HS-5 (cell line): Measurements from ENCODE around the gene USO1.
A peak's percentile ranks its signal among the peaks of the same experiment; 100 is the strongest.
"Not testable (repeated sequence)": the region's sequence is repeated elsewhere in the genome, so short reads cannot be mapped to it uniquely, and the experiment has no call there.

ENCODE experiments used
- DNase-seq: peaks from one replicate; pipeline ENCODE4 v3.0.0-alpha.2; 2012; ENCODE audit warnings: low read depth

USO1 gene, protein sequence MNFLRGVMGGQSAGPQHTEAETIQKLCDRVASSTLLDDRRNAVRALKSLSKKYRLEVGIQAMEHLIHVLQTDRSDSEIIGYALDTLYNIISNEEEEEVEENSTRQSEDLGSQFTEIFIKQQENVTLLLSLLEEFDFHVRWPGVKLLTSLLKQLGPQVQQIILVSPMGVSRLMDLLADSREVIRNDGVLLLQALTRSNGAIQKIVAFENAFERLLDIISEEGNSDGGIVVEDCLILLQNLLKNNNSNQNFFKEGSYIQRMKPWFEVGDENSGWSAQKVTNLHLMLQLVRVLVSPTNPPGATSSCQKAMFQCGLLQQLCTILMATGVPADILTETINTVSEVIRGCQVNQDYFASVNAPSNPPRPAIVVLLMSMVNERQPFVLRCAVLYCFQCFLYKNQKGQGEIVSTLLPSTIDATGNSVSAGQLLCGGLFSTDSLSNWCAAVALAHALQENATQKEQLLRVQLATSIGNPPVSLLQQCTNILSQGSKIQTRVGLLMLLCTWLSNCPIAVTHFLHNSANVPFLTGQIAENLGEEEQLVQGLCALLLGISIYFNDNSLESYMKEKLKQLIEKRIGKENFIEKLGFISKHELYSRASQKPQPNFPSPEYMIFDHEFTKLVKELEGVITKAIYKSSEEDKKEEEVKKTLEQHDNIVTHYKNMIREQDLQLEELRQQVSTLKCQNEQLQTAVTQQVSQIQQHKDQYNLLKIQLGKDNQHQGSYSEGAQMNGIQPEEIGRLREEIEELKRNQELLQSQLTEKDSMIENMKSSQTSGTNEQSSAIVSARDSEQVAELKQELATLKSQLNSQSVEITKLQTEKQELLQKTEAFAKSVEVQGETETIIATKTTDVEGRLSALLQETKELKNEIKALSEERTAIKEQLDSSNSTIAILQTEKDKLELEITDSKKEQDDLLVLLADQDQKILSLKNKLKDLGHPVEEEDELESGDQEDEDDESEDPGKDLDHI

DNA sequence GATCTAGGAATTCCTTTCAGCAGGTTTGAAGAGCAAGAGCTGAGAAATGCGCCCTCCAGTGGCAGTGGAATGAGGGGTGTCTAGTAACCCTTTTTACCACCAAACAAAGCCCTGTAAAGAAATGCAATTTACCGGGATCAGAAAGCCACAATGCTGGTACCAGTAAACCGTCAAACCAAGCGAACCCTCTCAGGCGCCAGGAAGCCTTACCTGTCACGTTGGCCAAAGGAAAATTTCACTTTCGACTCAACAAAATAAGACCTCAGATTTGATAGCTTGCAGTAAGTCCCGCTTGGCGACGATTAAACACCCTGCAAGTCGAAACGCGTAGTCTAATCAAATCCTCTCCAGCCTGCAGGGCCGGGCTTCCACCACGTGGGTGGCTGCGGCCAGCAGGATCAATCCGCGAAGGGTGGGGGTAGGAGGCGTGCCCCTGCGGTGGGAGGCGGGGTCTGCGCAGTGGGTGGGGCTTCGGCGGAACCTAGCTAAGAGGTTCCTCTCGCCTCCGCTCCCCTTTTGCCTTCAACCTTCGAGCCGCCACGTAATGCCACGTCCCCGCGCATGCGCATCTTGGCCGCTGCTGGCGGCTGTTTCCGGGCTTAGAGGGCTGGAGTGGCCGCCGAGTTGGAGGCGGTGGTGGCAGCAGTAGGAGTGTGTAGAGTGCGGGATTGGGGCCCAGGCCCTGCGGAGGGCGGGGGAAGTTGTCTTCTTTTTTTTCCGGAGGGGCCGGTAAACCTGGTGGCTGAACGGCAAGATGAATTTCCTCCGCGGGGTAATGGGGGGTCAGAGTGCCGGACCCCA lies at the start of gene USO1:
TSS of gene USO1 (plus strand) at position 512 of the 801 bp plus-strand sequence. CDS start at position 755, 243 bp downstream.
- DNase-seq: peak; percentile 90

DNA sequence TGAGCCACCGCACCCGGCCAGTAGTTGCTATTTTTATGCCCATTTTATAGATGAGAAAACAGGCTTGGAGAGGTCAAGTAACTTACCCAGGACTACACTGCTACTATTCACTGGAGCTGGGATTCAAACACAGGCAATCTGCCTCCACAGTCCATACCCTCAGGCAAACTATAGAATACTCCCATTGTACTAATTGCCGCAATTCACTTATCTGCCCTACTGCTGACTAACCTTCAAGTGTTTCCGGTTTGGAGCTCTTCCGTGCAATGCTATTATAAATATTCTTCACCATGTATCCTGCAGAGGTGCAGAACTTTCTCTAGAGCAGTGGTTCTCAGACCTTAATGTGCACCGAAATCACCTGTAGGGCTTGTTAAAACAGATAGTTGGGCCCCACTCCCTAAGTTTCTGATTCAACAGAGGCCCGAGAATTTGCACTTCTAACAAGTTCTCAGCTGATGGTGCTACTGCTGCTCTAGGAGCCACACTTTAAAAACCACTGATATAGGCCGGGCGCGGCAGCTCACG lies 49.3 kb upstream of the USO1 start:
- no peak for DNase-seq

DNA sequence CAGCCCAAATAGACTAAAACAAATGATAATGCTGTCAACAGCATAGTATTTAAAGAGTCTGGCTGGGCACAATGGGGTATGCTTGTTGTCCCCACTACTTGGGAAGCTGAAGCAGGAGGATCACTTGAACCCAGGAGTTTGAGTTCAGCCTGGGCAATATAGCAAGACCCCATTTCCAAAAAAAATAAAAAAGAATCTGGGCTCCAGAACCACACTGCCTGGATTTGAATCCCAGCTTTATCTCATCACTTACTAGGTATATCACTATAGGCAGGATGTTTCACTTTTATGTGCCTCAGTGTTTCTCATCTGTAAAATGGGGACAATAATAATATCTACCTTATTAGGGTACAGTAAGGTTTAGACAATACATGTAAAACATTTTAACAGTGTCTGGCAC lies 45.9 kb upstream of the USO1 start:
- DNase-seq: no peak

DNA sequence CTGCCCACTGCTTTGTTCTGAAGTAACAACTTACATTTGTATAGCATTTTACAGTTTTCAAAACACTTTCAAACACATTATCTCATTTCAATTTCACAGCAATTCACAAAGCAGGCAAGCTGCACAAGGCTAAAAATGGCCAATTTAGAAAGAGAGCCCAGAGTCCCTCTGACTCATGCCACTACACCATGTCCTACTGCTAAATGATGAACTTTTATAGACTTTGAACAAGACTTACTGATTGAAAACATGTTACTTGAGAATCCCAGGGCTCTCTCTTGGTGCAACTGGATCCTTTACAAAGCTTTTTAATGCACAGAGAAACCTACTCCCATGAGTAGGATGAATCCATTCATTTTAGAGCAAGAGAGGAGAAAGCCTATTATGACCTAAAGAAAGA lies 45.4 kb upstream of the USO1 start:
- DNase-seq: no peak

DNA sequence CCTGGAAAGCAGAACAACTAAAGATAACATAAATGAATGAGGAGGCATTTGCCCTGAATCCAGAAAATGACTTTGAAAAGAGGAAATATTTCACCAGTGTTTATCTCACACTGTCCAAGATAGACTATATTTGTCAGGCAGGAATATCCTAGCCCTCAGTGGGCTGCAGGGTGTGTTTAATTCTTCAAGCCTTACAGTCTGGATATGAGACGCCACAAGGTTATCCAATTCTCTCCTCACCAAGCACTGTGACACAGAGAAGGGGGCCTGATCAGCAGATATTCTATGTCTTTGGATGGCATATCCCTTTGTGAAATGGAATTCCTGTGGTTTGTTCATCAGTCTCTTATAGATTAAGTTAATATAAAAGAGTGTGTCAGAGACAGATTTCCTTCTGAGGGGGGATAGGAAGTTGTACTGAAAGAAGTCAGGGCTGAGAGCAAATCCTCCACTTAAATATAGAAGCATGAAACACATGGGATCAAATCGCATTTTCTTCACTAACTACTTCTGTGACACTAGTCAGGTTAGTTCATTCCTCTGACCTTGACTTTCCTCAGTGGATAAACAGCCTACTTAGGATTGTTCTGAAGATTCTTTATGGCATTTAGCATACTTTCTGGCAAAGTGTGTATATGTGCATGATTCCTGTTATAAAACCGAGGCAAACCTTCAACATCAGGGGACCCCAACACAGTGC lies 44.4 kb upstream of the USO1 start:
- no peak for DNase-seq

DNA sequence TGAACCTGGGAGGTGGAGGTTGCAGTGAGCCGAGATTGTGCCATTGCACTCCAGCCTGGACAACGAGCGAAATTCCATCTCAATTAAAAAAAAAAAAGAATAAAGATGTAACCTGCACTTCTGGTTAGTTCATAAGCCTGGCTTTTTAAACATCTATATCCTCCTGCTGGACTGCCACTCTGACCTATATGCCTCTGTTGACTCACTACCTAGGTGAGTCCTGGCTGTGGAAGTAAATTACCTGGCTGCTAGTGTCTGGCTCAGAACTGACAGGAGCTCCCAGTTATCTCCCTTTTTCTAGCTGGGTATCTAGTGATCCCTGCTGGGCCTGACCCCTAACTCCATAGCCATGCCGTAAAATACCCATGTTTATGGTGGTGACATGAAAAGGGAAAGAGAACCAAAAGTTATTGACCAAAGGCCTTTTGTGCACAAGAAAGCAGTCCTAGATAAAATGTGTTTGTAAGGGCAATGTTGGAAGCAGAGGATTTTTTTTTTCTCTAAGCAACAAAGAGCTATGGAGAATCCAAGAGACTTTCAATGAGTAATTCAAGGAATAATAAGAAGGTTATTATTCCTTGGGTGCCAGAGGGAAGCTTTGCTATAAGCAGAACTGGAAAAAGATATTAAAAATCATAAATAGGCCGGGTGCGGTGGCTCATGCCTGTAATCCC lies 40.8 kb upstream of the USO1 start:
- DNase-seq: no peak

DNA sequence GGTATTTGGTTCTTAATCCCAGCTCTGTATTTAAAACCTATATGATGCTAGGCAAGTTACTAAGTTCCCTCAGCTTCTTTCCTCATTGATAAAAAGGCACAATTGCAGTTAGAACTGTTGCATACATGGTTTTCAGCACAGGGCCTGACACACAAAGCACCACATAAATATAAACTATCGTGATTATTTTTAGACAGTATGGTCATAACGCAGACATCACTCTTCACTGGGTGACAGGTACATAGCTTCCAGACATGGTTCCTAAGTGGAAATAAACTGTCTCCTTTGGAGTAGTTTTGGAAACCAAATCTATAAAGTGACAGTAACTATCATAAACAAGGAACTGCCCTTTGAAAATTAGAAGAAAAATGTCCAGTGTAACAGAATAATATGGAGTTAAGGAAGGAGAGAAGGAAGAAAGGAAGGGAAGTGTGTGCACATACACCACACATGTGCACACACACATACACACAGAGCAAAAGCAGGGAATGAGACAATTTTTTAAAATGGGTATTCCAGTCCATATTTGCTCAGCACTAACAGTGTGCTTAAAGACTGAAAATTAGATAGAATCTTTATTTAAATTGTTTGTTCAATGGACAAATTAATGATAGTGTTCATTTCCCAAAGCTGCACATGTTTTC lies 38.7 kb upstream of the USO1 start:
- no peak for DNase-seq

DNA sequence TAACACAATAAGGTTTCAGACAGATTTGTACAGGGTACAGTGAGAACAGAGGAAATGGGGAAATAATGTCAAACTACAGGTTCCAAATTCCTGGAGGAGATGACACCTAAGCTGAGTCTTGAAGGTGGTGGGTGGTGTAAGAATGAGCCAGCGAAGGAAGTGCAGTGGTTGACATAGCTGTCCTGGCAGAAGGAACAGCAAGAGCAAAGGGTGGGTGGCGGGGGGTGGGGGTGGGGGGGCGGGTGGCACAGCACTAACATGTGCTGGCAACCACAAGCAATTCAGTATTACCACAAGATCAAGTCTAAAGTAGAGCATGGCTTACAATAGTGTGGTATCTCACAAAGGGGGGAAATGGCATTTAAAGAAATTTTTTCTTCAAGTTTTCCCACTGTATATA lies 38.0 kb upstream of the USO1 start:
- no peak for DNase-seq

DNA sequence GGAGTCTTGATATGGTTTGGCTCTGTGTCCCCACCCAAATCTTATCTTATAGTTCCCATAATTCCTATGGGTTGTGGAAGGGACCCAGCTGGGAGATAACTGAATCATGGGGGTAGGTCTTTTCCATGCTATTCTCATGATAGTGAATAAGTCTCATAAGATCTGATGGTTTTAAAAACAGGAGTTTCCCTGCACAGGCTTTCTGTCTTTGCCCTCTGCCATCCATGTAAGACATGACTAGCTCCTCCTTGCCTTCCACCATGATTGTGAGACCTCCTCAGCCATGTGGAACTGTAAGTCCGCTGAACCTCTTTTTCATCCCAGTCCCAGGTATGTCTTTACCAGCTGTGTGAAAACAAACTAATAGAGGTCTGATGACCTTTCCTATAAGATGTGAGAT lies 37.3 kb upstream of the USO1 start:
- not testable (repeated sequence) for DNase-seq

DNA sequence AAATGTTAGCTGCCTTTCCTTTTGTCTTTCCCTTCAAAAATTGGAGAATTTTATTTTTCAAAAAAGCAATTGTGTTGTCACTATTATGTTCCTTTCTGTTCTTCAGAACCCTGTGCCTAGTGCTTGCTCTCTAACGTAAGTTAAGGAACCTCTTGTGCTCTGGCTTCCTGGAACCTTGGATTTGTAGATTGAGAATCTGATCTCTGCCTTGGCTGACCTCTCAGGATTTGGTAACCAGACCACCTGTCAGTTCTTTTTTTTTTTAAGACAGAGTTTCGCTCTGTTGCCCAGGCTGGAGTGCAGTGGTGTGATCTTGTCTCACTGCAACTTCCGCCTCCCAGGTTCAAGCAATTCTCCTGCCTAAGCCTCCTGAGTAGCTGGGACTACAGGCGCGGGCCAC lies 32.3 kb upstream of the USO1 start:
- not testable (repeated sequence) for DNase-seq

DNA sequence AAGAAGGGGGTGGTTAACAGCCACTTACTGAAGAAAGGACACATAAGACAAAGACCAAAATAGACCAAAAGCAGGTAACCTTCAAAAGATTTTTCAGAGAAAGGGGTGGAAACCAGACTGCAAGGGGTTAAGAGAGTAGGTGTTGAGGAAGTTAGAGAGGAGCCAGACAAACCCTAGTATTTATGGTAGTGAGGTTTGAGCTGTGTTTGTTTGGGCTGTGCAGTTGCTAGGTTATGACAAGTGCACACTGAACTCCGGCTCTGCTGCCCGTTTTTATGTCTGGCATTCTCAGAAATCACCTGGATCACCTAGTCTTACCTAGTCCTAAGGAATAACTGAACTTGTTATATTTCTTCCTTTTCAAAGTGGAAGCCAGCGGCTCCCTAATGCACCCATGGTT lies 28.3 kb upstream of the USO1 start:
- no peak for DNase-seq

DNA sequence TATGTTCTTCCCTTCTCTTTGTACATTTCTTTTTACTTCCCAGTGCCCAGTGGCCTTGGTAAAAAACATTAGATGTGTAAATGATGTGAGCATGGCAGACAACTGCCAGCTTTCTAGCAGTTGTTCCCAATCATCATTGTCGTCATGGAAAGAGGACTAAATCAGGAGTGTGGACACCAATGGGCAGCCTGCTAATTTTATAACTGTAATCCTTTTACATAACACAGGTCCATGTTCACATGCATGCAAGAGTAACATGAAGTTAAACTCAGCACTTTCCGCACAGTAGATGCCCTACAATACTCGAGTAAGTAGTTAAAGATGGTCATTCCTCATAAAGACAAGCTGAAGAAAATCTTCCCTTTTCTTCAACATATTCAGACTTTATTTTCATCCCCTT lies 27.8 kb upstream of the USO1 start:
- DNase-seq: no peak

DNA sequence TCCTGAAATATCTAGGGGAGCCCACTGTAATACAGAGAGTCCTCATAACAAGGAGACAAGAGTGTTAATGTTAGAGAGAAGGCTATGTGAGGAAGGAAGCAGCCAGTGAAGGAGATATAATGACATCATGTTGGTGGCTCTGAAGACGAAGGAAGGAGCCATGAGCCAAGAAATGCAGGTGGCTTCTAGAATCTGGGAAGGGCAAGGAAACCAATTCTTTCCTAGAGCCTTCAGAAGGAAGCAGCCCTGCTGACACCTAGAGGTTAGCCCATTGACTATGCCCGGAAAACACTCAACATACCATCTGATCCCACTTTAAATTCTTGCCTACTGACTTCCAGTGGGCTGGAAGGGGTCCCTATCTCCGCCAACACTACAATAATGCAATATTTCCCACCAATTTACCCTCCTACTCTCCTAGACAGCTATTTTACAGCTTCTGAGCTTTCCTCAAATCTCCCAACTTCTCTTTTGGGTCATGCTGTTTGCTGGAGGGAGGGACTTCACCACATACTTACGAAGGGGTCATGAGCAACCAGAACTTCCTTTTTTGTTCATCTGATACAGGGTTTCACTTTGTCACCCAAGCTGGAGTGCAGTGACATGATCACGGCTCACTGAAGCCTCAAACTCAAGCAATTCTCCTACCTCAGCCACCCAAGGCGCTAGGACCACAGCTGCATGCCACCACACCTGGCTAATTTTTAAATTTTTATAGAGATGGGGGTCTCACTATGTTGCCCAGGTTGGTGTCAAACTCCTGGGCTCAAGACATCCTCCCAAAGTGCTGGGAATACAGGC lies 26.0 kb upstream of the USO1 start:
- DNase-seq: no peak

DNA sequence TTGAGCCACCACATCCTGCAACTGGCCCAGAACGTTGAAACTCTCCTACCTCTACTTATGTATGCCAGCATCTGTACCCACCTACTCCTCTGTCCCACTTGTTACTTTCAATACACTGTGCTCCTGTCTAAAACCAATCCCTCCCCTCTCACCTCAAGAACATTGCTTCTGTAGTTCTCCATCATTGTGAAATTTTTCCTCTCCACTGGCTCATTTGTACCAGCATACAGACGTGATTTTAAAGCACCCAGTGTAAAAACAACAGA lies 25.5 kb upstream of the USO1 start:
- no peak for DNase-seq

DNA sequence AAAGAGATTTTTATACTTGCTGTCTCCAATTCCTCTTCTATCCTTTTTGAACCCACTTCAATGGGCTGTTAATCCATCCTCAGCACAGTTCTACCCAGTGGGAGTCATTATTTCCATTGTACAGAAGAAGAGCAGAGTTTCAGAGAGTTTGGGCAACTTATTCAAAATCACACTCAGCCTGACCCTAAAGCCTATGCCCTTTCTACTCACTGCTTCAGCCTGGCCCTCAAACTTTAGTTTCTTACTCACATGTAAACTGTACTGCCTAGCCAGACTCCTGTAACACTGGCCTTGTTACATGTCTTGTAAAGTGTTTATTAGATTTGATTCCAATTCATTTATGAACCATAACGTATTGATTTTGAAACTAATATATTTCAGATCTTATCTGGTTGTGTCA lies 25.1 kb upstream of the USO1 start:
- no peak for DNase-seq

DNA sequence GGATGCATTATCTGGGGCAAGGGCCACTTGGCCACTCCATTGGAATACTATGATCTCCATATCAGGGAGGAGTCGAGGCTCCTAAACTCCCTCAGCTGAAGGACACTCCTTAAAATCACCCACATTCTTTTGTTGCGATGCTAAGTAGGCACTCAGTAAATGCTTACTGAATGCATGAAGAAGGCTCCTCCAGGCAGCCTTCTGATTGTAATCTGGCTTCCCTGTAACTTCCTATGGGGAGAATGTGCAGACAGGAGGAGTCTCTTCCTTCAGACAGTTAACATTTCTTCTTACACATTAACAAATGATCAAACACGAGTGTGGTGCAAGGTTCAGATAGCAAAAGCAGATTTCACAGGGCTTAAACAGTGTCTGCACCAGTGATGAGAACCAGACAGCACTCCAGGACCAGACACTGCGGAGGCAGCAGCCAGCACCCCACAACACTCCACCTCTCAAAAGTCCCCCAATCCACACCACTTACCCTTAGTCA lies 21.4 kb upstream of the USO1 start:
- no peak for DNase-seq

DNA sequence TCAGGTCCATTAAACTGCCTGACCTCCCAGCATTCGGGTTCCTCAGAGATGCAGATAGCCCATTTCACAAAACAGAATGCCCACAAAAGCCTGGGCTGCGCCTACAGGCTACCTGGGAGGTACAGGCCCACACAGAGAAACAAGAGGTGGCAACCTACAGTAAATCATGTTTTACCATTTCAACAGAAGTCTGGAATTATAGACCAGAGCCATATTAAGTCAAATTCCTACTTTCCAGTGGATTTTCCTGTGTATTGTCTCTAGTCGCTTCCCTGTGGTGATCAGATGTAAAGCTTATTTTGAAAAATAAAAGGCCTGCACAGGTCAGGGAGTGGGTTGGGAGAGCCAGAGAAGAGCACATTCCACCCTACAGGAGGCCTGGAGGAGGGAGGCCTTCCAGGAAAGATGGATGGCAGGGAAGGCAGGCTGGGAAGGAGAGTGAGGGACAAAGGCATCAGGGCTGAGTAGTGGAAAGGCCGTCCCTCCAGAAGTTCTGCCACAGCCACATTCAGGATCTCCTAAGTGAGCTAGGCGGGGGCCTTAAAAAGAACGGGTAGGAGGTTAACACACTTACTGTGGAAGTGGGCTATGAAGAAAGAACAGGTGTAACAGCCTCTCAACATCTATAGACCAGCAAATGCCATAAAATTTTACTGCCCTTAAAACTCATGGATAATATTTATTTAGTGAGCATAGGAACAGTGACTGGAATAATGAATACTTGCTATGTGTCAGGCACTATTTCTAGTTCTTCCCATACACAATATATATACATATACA lies 19.0 kb upstream of the USO1 start:
- no peak for DNase-seq

DNA sequence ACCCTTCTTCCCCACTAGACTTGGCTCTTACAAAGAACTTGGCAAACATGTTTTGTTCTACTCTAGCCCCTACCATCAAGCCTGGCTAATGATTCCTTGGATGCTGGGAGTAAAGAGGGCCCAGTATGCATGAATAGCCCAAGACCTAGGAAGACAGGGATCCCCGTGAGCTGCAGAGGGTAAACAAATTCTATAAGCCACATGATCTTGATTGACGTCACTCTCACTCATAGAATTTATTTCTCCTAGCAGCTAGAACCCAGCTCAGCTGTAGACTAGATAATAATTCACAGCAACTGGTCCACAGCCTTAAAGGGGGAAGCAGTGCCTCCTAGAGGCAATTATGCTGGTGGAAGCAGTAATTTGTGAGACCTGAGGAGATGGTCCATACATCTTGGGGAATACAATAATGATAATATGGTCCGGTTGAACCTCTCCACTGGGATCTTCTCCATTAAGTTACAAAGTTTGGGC lies 16.1 kb upstream of the USO1 start:
- DNase-seq: no peak

DNA sequence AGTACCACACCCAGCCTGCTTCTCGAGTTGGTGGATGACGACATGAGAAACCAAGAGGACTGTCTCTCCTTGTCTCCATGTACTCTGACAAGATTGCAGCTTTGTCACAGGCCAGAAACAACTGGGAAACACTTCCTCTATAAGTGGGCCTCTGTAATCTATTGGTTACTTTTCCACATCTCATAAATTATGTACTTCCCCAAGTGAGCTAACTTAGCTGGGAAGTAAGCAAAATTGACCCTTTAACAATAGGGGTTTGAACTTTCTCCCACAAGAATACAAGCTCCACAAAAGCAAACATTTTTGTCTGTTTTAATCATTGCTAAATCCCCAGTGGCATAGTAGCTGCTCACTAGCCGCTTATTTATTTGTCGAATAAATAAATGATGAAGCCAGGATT lies 14.1 kb upstream of the USO1 start:
- no peak for DNase-seq
